Measurements from ENCODE around the gene PDIA5.

PDIA5 gene

GRCh38 chr3:123113889-123114450 lies 47.1 kb downstream of the PDIA5 start:
- DNase-seq (ENCODE audit: low read depth in 2 of 2), result no peak

- no peak for DNase-seq (ENCODE audit: low read depth in 2 of 2)
Measured at GRCh38 chr3:123116116-123116515, 49.3 kb downstream of the PDIA5 start.

DNA sequence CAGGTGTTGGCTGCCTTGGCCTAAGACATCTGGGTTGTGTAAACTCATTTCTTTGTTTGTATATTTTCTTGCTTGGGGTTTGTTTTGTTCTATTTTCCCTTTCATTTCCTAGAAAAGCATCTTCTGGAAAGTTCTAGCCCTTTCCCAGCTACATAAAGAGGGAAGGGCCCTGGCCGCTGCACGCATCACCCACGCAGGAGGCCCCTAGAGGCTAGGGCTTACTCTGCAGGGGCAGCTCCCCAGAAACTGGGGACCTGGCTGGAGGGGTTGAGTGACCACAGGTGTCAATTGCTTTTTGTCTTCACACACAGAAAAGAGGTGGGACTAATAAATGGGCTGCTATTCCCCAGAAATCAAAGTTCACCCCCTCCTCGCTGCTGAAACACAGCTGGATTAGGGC lies 52.6 kb downstream of the PDIA5 start:
- DNase-seq (ENCODE audit: low read depth in 2 of 2), result no peak

DNA sequence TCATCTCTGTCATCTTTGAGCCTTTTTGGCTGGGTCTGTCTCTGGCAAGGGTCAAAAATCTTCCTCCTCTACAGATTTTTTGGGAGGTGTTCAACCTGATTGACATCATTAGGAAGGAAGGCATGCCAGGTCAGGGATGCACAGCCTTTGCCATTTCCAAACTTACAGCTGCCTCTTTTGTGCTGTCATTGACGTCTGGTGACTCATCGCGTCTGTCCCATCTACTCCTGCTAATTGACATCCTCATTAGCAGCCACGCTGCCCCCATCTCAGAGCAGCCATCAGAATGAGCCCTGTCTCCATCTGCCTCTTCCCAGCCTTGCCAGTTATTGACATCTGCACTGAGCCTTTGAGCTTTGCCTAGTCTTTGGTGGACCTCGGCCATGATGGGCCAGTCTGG lies 53.0 kb downstream of the PDIA5 start:
- no peak for DNase-seq (ENCODE audit: low read depth in 2 of 2)

GRCh38 chr3:123120573-123120972 lies 53.7 kb downstream of the PDIA5 start:
- DNase-seq (ENCODE audit: low read depth in 2 of 2), result no peak

DNA sequence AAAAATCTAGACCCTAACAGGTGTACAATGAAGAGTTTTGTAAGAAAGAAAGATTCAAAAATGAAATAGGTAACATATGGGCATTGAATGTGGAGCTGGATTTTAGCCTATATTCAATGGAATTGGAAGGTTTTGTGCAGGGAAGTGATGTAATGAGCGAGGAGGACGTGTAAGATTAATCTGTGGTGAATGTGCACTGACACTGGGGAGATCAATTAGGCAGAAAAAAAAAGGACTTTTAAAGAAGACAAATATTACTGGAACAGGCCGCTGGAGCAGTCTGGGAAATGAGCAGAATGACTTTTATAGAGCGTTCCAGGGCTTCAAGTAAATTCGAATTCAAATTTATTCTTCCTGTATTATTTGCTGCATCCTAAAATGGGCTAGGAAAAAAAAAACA lies 55.2 kb downstream of the PDIA5 start:
- no peak for DNase-seq (ENCODE audit: low read depth in 2 of 2)

- no peak for DNase-seq (ENCODE audit: low read depth in 2 of 2)
Measured at GRCh38 chr3:123122525-123123315, 55.9 kb downstream of the PDIA5 start.

GRCh38 chr3:123123716-123124616 lies 57.1 kb downstream of the PDIA5 start:
- no peak for DNase-seq (ENCODE audit: low read depth in 2 of 2)

DNA sequence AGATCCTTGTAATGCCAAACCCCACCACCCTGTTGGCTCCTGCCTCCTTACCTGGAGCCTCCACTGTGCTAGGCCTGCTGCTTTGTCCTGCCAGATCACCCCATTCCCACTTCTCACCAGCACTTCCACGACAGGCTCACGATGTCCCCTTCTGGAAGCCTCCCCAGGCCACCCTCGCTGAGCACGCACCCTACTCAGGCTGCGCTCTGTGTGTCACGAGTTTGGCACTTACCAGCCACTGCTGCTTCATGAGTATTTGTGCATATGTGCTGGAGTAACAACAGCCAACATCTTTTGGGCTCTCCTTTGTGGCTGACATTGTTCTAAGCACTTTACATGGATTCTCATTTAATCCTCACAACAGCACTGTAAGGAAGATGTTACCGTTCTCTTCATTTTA lies 58.1 kb downstream of the PDIA5 start:
- no peak for DNase-seq (ENCODE audit: low read depth in 2 of 2)

GRCh38 chr3:123126031-123126430 lies 59.2 kb downstream of the PDIA5 start:
- no peak for DNase-seq (ENCODE audit: low read depth in 2 of 2)

DNA sequence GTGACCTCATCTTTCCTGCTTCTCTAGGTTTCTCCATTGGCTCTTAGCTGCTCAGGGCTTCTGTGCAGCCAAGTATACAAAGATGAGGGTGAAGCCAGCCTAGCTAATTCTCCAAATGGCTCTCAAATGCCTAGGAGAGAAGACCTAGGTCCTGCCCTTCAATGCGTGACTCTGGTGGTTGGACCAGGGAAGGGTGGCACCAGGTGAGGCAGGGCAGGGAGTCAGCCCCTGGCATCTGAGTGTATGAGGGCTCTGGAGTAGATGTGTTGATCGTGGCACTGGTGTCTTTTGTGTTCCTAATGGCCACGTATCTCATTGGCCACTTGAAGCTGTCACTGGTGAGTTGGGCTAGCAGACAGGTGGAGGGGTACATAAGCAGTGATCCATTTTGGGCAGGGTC lies 59.8 kb downstream of the PDIA5 start:
- no peak for DNase-seq (ENCODE audit: low read depth in 2 of 2)

DNA sequence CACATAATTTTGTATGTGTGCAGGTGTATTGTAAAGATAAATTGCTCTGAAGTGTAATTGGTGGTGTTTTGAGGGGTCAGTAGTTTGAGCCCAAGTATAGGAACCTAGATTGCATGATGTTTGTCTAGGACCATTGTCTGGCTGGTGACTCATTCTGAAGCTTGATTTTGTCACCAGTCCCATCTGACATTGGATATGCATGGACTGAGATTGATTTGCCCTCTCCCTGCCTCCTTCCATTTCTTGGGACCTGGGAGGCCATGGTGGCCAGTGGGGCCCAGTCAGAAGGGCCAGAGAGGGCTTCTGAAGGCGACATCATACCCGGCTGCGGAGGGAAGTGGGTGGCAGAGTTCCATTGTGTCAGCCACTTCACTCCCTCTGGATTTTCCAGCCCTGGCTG lies 62.3 kb downstream of the PDIA5 start:
- DNase-seq (ENCODE audit: low read depth in 2 of 2), result no peak

- no peak for DNase-seq (ENCODE audit: low read depth in 2 of 2)
Measured at GRCh38 chr3:123129532-123129931, 62.7 kb downstream of the PDIA5 start.

- no peak for DNase-seq (ENCODE audit: low read depth in 2 of 2)
Measured at GRCh38 chr3:123130079-123130750, 63.4 kb downstream of the PDIA5 start.

GRCh38 chr3:123134671-123135070 lies 67.8 kb downstream of the PDIA5 start:
- no peak for DNase-seq (ENCODE audit: low read depth in 2 of 2)

GRCh38 chr3:123137001-123137400 lies 70.2 kb downstream of the PDIA5 start:
- no peak for DNase-seq (ENCODE audit: low read depth in 2 of 2)

DNA sequence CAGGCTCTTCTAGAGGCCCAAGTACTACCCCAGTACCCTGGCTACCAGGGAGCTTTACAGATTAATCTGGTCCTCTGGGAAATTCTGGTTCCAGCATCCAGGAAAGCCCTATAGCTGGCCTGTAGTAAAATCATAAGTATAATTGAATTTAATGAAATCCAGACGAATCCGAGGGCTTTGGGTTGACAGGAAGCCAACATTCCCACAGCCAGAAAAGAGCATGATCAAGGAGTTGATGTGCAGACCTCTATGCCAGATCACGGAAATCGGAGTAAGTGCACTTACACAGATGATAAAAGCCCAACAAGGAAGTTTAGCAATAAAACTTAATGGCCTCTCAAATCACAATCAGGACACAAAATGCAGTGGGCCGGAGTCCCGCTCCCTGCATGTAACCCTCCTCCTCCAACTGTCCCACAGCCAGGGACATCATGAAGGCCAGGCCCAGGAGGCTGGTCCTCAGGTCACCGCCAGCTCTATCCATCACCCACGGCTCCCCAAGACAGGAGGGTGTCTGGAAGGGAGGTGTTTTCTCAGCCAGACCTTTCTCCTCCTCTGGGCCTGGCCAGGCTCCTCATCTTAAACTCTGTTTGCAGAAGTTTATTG lies 72.1 kb downstream of the PDIA5 start:
- no peak for DNase-seq (ENCODE audit: low read depth in 2 of 2)

- no peak for DNase-seq (ENCODE audit: low read depth in 2 of 2)
Measured at GRCh38 chr3:123139522-123139921, 72.7 kb downstream of the PDIA5 start.

GRCh38 chr3:123140550-123140949 lies 73.7 kb downstream of the PDIA5 start:
- no peak for DNase-seq (ENCODE audit: low read depth in 2 of 2)

DNA sequence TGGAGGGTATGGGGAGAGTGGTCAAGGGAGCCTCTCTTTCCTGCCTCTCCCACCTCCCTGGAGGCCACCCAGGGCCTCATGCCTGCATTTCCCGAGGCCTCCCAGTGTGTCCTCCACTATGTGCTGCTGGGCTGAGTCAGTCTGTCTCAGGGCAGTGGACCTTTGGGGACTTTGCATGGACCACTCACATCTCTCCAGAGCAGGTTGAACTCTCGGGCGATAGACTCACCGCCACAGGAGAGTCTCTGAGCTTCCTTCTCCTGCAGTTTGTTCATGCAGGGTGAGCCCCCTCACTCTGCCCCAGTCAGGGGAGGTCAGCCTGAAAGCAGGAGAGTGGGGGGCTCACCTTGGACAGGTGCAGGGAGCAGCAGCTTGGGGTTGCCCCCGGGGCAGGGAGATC lies 74.5 kb downstream of the PDIA5 start:
- DNase-seq (ENCODE audit: low read depth in 2 of 2), result no peak

DNA sequence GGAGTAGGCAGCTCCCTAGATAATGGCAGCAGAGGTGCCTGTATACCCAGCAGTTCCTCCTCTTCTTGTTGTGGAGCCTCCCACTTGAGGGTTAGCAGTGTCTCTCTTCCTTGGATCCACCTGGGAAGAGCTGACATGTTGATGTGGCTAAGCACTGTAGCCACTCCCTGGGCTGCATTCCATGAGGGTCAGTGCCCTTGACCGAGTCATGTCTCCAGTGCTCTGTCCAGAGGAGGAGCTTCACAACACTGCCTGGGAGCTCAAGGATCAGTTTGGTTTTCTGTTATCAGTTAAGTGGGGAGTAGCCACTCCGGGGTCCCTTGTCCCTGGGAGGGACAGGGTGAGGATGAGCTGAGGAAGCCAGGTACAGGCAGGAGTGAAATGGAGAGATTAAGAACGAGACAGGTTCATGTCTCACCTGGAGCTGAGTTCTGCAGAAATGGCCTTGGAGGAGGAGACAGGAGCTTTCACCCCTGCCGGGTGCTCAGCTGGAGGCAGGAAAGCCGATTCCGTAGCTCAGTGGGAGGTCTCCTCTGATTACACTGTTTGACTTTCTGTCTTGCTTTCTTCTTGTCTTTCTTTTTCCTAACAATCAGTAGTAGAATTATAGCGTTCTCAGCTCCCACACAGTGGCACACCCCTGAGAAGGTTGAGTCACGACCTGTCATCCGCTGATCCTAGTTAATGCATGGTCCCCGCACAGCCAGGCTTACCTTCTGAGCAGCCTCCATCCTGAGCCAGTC lies 77.0 kb downstream of the PDIA5 start:
- DNase-seq (ENCODE audit: low read depth in 2 of 2), result no peak

Data from stimulated activated CD8-positive, alpha-beta memory T cell treated with anti-CD3 and anti-CD28 coated beads, Interleukin-2, amount 100 ng/mL, for 1 hour (primary cell).